Lung (tissue), 12 donors: ENCODE measurements around the gene BCAS3. TPM values are rescaled to one million over a fixed set of nuclear protein-coding genes. Genes with fewer than 3 reads are reported as not detected.

Experiments used
- ATAC-seq: fragments of 200-7000 bp; cut with Tn5 transposase; one replicate; pipeline ENCODE4 v1.9.1; 2020; ENCODE audit warnings: moderate number of reproducible peaks; ENCODE audit not compliant: insufficient read depth, low FRiP score
- DNase-seq, 3 donors: peaks; one replicate each; pipeline ENCODE4 v3.0.0-alpha.2; 2013 to 2017
- H3K27ac ChIP-seq, 2 donors: one replicate each; pipeline ENCODE4 v1.5.1; 2013; ENCODE audit warnings: mild to moderate bottlenecking in 2 of 2, moderate library complexity in 2 of 2, control low read depth in 1 of 2, inconsistent platforms in 1 of 2, low read depth in 1 of 2, low read length in 1 of 2
- H3K27me3 ChIP-seq, 3 donors: one replicate each; pipeline ENCODE4 v1.5.1; 2013; ENCODE audit warnings: low read length in 2 of 3; ENCODE audit not compliant: control insufficient read depth in 3 of 3, insufficient read depth in 3 of 3
- H3K36me3 ChIP-seq, 4 donors: one replicate each; pipeline ENCODE4 v1.5.1; 2013; ENCODE audit warnings: low read length in 4 of 4, mild to moderate bottlenecking in 1 of 4, moderate library complexity in 1 of 4; ENCODE audit not compliant: control insufficient read depth in 4 of 4, insufficient read depth in 4 of 4
- H3K4me1 ChIP-seq, 5 donors: one replicate each; pipeline ENCODE4 v1.5.1; 2013; ENCODE audit warnings: low read length in 5 of 5, mild to moderate bottlenecking in 2 of 5, moderate library complexity in 1 of 5; ENCODE audit not compliant: control insufficient read depth in 5 of 5, insufficient read depth in 5 of 5
- H3K4me3 ChIP-seq: one replicate; pipeline ENCODE4 v1.5.1; 2013; ENCODE audit warnings: mild to moderate bottlenecking, control low read depth, moderate library complexity
- H3K9ac ChIP-seq, 2 donors: one replicate each; pipeline ENCODE4 v1.5.1; 2013; ENCODE audit warnings: low read length in 2 of 2, control low read depth in 1 of 2; ENCODE audit not compliant: insufficient read depth in 1 of 2
- H3K9me3 ChIP-seq, 4 donors: one replicate each; pipeline ENCODE4 v1.5.1; 2013; ENCODE audit warnings: low read length in 3 of 4, mild to moderate bottlenecking in 1 of 4, moderate library complexity in 1 of 4; ENCODE audit not compliant: control insufficient read depth in 4 of 4, insufficient read depth in 3 of 4
- WGBS, 2 donors: extraction: QIAGEN DNeasy Blood & Tissue Kit; methylation state at CpG; one replicate each; pipeline ENCODE4 v1.1.7; 2013; 5-methylcytosine and 5-hydroxymethylcytosine counted together
- polyA plus RNA-seq, 2 donors: library from polyadenylated mRNA; stranded (reverse); fragments of 200-250 nt; gene quantifications; one replicate each; pipeline ENCODE4 v1.2.1, GENCODE V29; 2013
- total RNA-seq, 2 donors: library from RNA; depleted of rRNA in 1 of 2; stranded (reverse); fragments of >200 nt in 1 of 2; gene quantifications; one replicate each; pipeline ENCODE4 v1.2.1, GENCODE V29; 2014 to 2021
- TF ChIP-seq, protein P1 (sequence below): IDR thresholded peaks from 2 replicates; pipeline ENCODE4 v1.5.1; 2012; ENCODE audit warnings: mild to moderate bottlenecking; ENCODE audit errors: control extremely low read depth, extremely low read depth
- donor health status: control.
- donor health status: control.
- donor health status: Bipolar disorder and iron deficiency.
- donor health status: healthy.
- donor health status: DM: yes; HTN: yes; CAD: no.

The BCAS3 gene
- total and polyA plus RNA-seq, 4 donors = 4.0 to 101 (median 20.3) TPM

GRCh38 chr17:60745544-60745943 is 67.9 kb downstream of the BCAS3 start:
- 59 to 72% methylated on average over 2 of the region's 2 CpGs for WGBS, 2 donors

DNA sequence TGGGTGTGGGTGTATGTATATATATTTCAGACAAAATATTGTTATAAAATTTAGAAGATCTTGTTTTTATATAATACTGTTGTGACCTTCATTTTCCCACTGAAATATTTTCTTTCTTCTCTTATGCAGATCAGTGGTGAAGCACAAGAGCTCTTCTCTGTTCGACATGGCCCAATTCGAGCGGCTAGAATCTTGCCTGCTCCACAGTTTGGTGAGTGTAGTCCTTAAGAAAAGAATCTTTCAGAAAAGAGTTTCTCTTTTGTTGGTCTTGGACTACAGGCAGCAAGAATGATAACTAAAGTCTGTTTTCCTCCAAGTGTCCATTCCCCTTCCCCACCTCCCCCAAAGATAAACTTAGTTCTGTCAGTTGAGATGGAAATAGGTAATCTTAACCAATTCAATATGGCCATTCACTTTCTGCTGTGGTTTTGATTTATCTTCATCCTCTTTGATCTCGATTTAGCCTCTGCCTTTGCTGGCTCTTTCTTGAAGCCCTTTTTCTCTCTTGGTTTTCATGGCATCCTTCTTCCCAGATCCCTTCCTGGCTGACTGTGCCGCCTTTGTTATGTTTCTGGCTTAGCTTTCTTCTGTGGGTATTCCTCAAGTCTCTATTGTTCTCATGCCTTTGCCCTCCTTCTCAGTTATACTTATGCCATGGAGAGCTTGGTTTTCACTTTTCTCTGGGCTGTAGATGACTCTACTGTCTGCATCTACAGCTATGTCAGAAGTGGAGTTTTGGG is 69.6 kb downstream of the BCAS3 start:
- Histone ChIP-seq H3K36me3 (peaks cover 0 to 8% (median 0%) of the 10 kb centered on the region in 4 donors), H3K4me3 (no peak overlapping the region), H3K27ac (no peak overlapping the region), H3K9ac (no peak overlapping the region), H3K4me1 (peaks cover 0 to 23% (median 9%) of the 10 kb centered on the region in 5 donors), H3K27me3 (no peaks in the 10 kb centered on the region), H3K9me3 (no peaks in the 10 kb centered on the region)
- TF ChIP-seq, protein P1, sequence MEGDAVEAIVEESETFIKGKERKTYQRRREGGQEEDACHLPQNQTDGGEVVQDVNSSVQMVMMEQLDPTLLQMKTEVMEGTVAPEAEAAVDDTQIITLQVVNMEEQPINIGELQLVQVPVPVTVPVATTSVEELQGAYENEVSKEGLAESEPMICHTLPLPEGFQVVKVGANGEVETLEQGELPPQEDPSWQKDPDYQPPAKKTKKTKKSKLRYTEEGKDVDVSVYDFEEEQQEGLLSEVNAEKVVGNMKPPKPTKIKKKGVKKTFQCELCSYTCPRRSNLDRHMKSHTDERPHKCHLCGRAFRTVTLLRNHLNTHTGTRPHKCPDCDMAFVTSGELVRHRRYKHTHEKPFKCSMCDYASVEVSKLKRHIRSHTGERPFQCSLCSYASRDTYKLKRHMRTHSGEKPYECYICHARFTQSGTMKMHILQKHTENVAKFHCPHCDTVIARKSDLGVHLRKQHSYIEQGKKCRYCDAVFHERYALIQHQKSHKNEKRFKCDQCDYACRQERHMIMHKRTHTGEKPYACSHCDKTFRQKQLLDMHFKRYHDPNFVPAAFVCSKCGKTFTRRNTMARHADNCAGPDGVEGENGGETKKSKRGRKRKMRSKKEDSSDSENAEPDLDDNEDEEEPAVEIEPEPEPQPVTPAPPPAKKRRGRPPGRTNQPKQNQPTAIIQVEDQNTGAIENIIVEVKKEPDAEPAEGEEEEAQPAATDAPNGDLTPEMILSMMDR = no peak
- ATAC-seq = no peak
- 82 to 86% methylated on average over 5 of the region's 5 CpGs for whole genome bisulfite sequencing, 2 donors
- peak in 2 of 3 donors; percentile 22 to 35 for DNase-seq

More at GRCh38 chr17:60745544-60745943, 67.9 kb downstream of the BCAS3 start:
- ATAC-seq (no peak), DNase-seq (peak in 2 of 3 donors; percentile 77 to 83)
- TF ChIP-seq, protein P1 = no peak
- Histone ChIP-seq H3K9me3 (no peaks in the 10 kb centered on the region), H3K9ac (no peak overlapping the region), H3K27ac (no peak overlapping the region), H3K4me1 (peaks cover 0 to 23% (median 9%) of the 10 kb centered on the region in 5 donors), H3K36me3 (peaks cover 0 to 8% (median 0%) of the 10 kb centered on the region in 4 donors), H3K4me3 (no peak overlapping the region), H3K27me3 (no peaks in the 10 kb centered on the region)

DNA sequence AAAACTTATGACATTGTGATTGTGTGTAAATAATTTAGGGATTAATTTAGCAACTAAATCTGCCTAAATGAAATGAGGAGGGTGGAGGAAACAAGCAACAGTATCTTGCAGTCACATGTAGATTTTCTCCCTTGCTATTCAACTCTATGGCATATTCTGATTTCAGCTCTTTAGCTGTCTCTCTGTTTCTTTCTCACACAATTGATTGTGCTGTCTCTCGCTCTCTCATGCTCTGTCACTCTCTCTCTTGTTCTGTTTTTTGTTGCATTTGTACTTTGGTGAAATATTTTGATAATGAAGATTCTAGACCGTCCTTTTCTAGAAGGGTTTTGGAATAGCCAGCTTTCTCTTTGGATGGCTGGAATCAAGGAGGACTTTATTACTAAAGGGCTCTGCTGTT is 70.6 kb downstream of the BCAS3 start:
- Histone ChIP-seq H3K27ac (no peak overlapping the region), H3K36me3 (peaks cover 0 to 8% (median 0%) of the 10 kb centered on the region in 4 donors), H3K27me3 (no peaks in the 10 kb centered on the region), H3K4me3 (no peak overlapping the region), H3K4me1 (peaks cover 0 to 23% (median 9%) of the 10 kb centered on the region in 5 donors), H3K9ac (no peak overlapping the region), H3K9me3 (no peaks in the 10 kb centered on the region)
- 85 to 93% methylated on average over 2 of the region's 2 CpGs for WGBS, 2 donors
- TF ChIP-seq, protein P1 = no peak
- DNase-seq (peak in 2 of 3 donors; percentile 33 to 45), ATAC-seq (no peak)
